Stimulated activated naive CD4-positive, alpha-beta T cell (primary cell): ENCODE data around the gene POLR2J.
"Not testable (repeated sequence)": the region's sequence is repeated elsewhere in the genome, so short reads cannot be mapped to it uniquely, and the experiment has no call there.

Source experiments
- DNase-seq, 6 experiments: peaks; one replicate each; lab custom pipeline; 2025; lab: John Stamatoyannopoulos, UW

Gene POLR2J

GRCh38 chr7:102494473-102495149 lies 15.9 kb upstream of the POLR2J start:
- not testable (repeated sequence) for DNase-seq

GRCh38 chr7:102494026-102494425 lies 15.3 kb upstream of the POLR2J start:
- DNase-seq = not testable (repeated sequence)

- DNase-seq = not testable (repeated sequence)
These were observed 14.7 kb upstream of the POLR2J start for GRCh38 chr7:102493220-102493935.

- DNase-seq = not testable (repeated sequence)
These were observed 11.9 kb upstream of the POLR2J start for GRCh38 chr7:102490529-102491075.

- DNase-seq = not testable (repeated sequence)
These were observed 5.6 kb upstream of the POLR2J start for GRCh38 chr7:102484317-102484716.

GRCh38 chr7:102481962-102482361 lies 3.2 kb upstream of the POLR2J start:
- not testable (repeated sequence) for DNase-seq

- not testable (repeated sequence) for DNase-seq
These were observed 1.4 kb upstream of the POLR2J start for GRCh38 chr7:102479982-102480637.

- not testable (repeated sequence) for DNase-seq
These were observed 475 bp upstream of the POLR2J start for GRCh38 chr7:102479209-102479584.

GRCh38 chr7:102474736-102475435 lies 3.8 kb downstream of the POLR2J start:
- DNase-seq = not testable (repeated sequence)

- DNase-seq = not testable (repeated sequence)
These were observed 4.6 kb downstream of the POLR2J start for GRCh38 chr7:102474116-102474515.

- DNase-seq = no peak
These were observed 5.3 kb downstream of the POLR2J start for GRCh38 chr7:102473271-102473991.

GRCh38 chr7:102472126-102473041 lies 6.3 kb downstream of the POLR2J start:
- DNase-seq = no peak

GRCh38 chr7:102471791-102472125 lies 7.0 kb downstream of the POLR2J start:
- DNase-seq = no peak

- no peak for DNase-seq
These were observed 8.5 kb downstream of the POLR2J start for GRCh38 chr7:102469972-102470825.

GRCh38 chr7:102469351-102469971 lies 9.3 kb downstream of the POLR2J start:
- no peak for DNase-seq

- DNase-seq = no peak
These were observed 10.0 kb downstream of the POLR2J start for GRCh38 chr7:102468478-102469350.

- no peak for DNase-seq
These were observed 10.9 kb downstream of the POLR2J start for GRCh38 chr7:102467581-102468477.
